HEK293 (cell line): ENCODE measurements around the gene PLEKHA8.

Source experiments
- ZNF324 ChIP-seq: fragments of 450-650 bp; formaldehyde crosslinking; IDR thresholded peaks from 2 replicates; pipeline ENCODE4 v1.5.1; 2016; ENCODE audit warnings: missing biosample characterization, missing genetic modification characterization
- TF ChIP-seq, protein P1 (sequence below): fragments of 450-650 bp; formaldehyde crosslinking; IDR thresholded peaks from 2 replicates; pipeline ENCODE4 v1.5.1; 2016; ENCODE audit warnings: missing biosample characterization, missing genetic modification characterization

DNA sequence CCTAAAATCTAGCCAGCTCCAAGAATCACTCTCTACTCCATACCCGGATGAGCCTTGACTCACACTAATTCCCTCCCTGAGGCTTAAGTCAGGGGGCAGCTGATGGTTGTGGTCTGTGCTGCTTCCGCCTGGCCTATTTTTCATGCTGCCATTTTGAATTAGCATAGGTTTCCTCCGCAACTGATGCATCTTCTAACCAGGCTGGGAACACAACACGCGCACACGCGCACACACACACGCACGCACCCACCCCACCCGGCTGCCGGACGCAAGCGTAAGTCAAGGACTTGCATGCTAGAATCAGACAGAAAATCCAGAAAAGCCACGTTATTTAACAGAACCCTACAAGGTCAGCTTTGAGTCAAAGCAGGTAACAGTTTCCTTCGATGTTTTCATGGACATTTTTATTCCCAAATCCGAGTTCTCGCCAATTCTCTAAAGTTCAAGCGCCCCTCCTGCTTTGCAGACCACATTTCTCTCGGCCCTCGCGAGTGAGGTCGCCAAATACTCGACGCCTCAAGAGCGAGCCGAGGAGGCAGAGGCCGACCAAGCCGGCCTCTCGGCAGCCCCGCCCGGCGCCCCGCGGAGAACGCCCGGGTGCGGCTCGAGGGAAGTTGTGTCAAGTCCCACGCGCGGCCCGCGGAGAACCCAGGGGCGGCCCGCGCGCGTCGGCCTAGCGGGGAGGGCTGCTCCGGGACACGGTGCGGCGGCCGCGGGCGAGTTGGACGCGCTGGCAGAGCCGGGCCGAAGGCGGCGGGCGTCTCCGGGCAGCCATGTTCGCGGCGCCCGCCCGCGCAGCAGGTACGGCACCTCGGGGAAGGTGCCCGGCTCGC, 39.6 kb upstream of the PLEKHA8 start:
- TF ChIP-seq, protein P1, sequence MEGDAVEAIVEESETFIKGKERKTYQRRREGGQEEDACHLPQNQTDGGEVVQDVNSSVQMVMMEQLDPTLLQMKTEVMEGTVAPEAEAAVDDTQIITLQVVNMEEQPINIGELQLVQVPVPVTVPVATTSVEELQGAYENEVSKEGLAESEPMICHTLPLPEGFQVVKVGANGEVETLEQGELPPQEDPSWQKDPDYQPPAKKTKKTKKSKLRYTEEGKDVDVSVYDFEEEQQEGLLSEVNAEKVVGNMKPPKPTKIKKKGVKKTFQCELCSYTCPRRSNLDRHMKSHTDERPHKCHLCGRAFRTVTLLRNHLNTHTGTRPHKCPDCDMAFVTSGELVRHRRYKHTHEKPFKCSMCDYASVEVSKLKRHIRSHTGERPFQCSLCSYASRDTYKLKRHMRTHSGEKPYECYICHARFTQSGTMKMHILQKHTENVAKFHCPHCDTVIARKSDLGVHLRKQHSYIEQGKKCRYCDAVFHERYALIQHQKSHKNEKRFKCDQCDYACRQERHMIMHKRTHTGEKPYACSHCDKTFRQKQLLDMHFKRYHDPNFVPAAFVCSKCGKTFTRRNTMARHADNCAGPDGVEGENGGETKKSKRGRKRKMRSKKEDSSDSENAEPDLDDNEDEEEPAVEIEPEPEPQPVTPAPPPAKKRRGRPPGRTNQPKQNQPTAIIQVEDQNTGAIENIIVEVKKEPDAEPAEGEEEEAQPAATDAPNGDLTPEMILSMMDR: no peak
- no peak for TF ChIP-seq ZNF324 (tag by site-specific recombination)
